ENCODE data around the gene GPM6B. TPM values are rescaled to one million over a fixed set of nuclear protein-coding genes. Genes with fewer than 3 reads are reported as not detected.

GPM6B gene
- total and polyA plus RNA-seq, 2 donors (not counting 3 experiments of a cell fraction or from before 2014, with no cell fraction given), result 0.30 TPM; not detected in 1

GRCh38 chrX:13852001-13852695, 35.3 kb upstream of the GPM6B start:
- H3K4me2 ChIP-seq (ENCODE audit: insufficient read depth, low read length), result no peak overlapping the region
- no peaks in the 10 kb centered on the region for H3K9me3 ChIP-seq (replicated peaks; ENCODE audit: control insufficient read depth, insufficient read depth, low read length)
- ChIA-PET CTCF (no interaction called here), POLR2A (no interaction called here)
- no peak for TF ChIP-seq MYC (IDR thresholded peaks at IDR 0.05; ENCODE audit: low read depth, low read length)
- TF ChIP-seq CTCF (IDR thresholded peaks at IDR 0.05; ENCODE audit: extremely low read depth in 1 of 2, insufficient read depth in 1 of 2, low read depth in 1 of 2, low read length in 2 of 2), result no peak
- no peak for TF ChIP-seq FOS (IDR thresholded peaks at IDR 0.05; ENCODE audit: borderline replicate concordance, insufficient read depth, low read length)
- TF ChIP-seq MAX (IDR thresholded peaks at IDR 0.05; ENCODE audit: insufficient read depth, insufficient read length), result no peak
- TF ChIP-seq EZH2 (IDR thresholded peaks at IDR 0.05; ENCODE audit: borderline replicate concordance, low read depth, low read length, severe bottlenecking), result no peak
- no peak for TF ChIP-seq POLR2AphosphoS5 (IDR thresholded peaks at IDR 0.05; ENCODE audit: insufficient read depth, low read depth, low read length)
- no peak for TF ChIP-seq GATA2 (IDR thresholded peaks at IDR 0.05; ENCODE audit: insufficient read depth, insufficient read length, low read depth, low read length)
- no peak for TF ChIP-seq POLR2A (IDR thresholded peaks at IDR 0.05; ENCODE audit: low read depth, low read length)
- no peak for TF ChIP-seq JUN (IDR thresholded peaks at IDR 0.05; ENCODE audit: borderline replicate concordance, insufficient read depth, insufficient read length, low read depth)
- intact Hi-C loops (cut with micrococcal nuclease) (no loop called here), dilution Hi-C loops (cut with MboI; ENCODE audit: extremely low pct_ligation_motif_present, low sequenced_read_pairs) (no loop called here)
- FAIRE-seq (no peak), DNase-seq (ENCODE audit: low read depth, low spot score) (no peak)
- H3K9me1 ChIP-seq (replicated peaks; ENCODE audit: control insufficient read depth, extremely low read depth, insufficient read depth, low read length), result no peaks in the 10 kb centered on the region
- BruUV-seq (replicated peaks), result no TSS peak
- H3K36me3 ChIP-seq (ENCODE audit: control insufficient read depth in 2 of 2, extremely low read depth in 1 of 2, insufficient read depth in 2 of 2, low read length in 2 of 2), result no peaks in the 10 kb centered on the region
- H3K27ac ChIP-seq (ENCODE audit: insufficient read depth, low read depth, low read length), result no peak overlapping the region
- no peaks in the 10 kb centered on the region for H3K27me3 ChIP-seq (ENCODE audit: control insufficient read depth in 2 of 2, insufficient read depth in 2 of 2, low read length in 2 of 2)
- H3K79me2 ChIP-seq (ENCODE audit: control insufficient read depth, insufficient read depth, low read length), result no peaks in the 10 kb centered on the region
- no peaks in the 10 kb centered on the region for H4K20me1 ChIP-seq (replicated peaks; ENCODE audit: control insufficient read depth, extremely low read depth, insufficient read depth, low read length)
- H3K4me1 ChIP-seq (ENCODE audit: control insufficient read depth, extremely low read depth, insufficient read depth, low read length), result no peaks in the 10 kb centered on the region
- H2AFZ ChIP-seq (ENCODE audit: low read depth, low read length), result no peak overlapping the region
- H3K4me3 ChIP-seq (replicated peaks in 1 of 3; ENCODE audit: insufficient read depth in 1 of 3, low read depth in 1 of 3, low read length in 3 of 3), result no peak overlapping the region
- H3K9ac ChIP-seq (replicated peaks; ENCODE audit: extremely low read depth, insufficient read depth, low read length), result no peak overlapping the region
